ENCODE results near the gene FADS6. TPM values are rescaled to one million over a fixed set of nuclear protein-coding genes. Genes with fewer than 3 reads are reported as not detected.

FADS6 gene
- total RNA-seq, result 1 to 10 TPM; 1.4 to 2.0 TPM
- polyA plus RNA-seq (ENCODE audit: insufficient read depth, low read depth, low replicate concordance), result 0.95 TPM
- long read RNA-seq, donor 1, result 0 reads
- long read RNA-seq, donor 2, result 0 reads

GRCh38 chr17:74892974-74893911 lies at the start of gene FADS6:
Gene FADS6, minus strand, starts transcription at chr17:74893633. Its CDS starts 38 bp downstream, at chr17:74893595.
- TF ChIP-seq POLR2A (IDR thresholded peaks at IDR 0.05) (no peak), CTCF (IDR thresholded peaks at IDR 0.05) (no peak)
- WGBS, 2 donors, result 3 to 13% methylated on average over 11 to 46 of the region's 86 CpGs
- Histone ChIP-seq H3K36me3 (ENCODE audit: low read depth, missing control alignments) (no peaks in the 10 kb centered on the region), H3K9me3 (no peaks in the 10 kb centered on the region), H3K27ac (no peak within 1 kb of the TSS), H3K4me1 (peaks cover 9% of the 10 kb centered on the region), H3K27me3 (no peaks in the 10 kb centered on the region), H3K4me3 (peak within 1 kb of the TSS; percentile 18 to 56)
- DNase-seq, result no peak
- intact Hi-C loops (cut with DNase I; ENCODE audit: low total_unique reads), result no loop called here

GRCh38 chr17:74941128-74941725 lies 47.8 kb upstream of the FADS6 start:
- TF ChIP-seq POLR2A (IDR thresholded peaks at IDR 0.05), result no peak
- TF ChIP-seq CTCF (IDR thresholded peaks at IDR 0.05), result no peak
- H3K4me3 ChIP-seq, result no peak overlapping the region
- H3K27ac ChIP-seq, result no peak overlapping the region
- DNase-seq, result no peak
- no peaks in the 10 kb centered on the region for H3K4me1 ChIP-seq
- 78 to 80% methylated on average over 4 to 21 of the region's 21 CpGs for WGBS, 2 donors
- intact Hi-C loops (cut with DNase I; ENCODE audit: low total_unique reads), result no loop called here
- no peaks in the 10 kb centered on the region for H3K9me3 ChIP-seq
- H3K36me3 ChIP-seq (ENCODE audit: low read depth, missing control alignments), result no peaks in the 10 kb centered on the region
- no peaks in the 10 kb centered on the region for H3K27me3 ChIP-seq

- no peaks in the 10 kb centered on the region for H3K4me1 ChIP-seq
- H3K27me3 ChIP-seq, result no peaks in the 10 kb centered on the region
- H3K36me3 ChIP-seq (ENCODE audit: low read depth, missing control alignments), result no peaks in the 10 kb centered on the region
- no peak for DNase-seq
- no peaks in the 10 kb centered on the region for H3K9me3 ChIP-seq
- H3K27ac ChIP-seq, result no peak overlapping the region
- TF ChIP-seq CTCF (IDR thresholded peaks at IDR 0.05) (no peak), POLR2A (IDR thresholded peaks at IDR 0.05) (no peak)
- no peak overlapping the region for H3K4me3 ChIP-seq
- intact Hi-C loops (cut with DNase I; ENCODE audit: low total_unique reads), result no loop called here
- 58 to 62% methylated on average over 8 of the region's 8 CpGs for WGBS, 2 donors
These were observed 46.1 kb upstream of the FADS6 start for GRCh38 chr17:74939534-74939933.

- 68 to 71% methylated on average over 8 of the region's 8 CpGs for WGBS, 2 donors
- Histone ChIP-seq H3K27ac (no peak overlapping the region), H3K27me3 (no peaks in the 10 kb centered on the region), H3K36me3 (ENCODE audit: low read depth, missing control alignments) (no peaks in the 10 kb centered on the region), H3K4me1 (no peaks in the 10 kb centered on the region), H3K9me3 (no peaks in the 10 kb centered on the region), H3K4me3 (no peak overlapping the region)
- TF ChIP-seq CTCF (IDR thresholded peaks at IDR 0.05), result no peak
- TF ChIP-seq POLR2A (IDR thresholded peaks at IDR 0.05), result no peak
- no peak for DNase-seq
- intact Hi-C loops (cut with DNase I; ENCODE audit: low total_unique reads), result no loop called here
These were observed 44.9 kb upstream of the FADS6 start for GRCh38 chr17:74938194-74938950.
